Esophagus muscularis mucosa (tissue), 4 donors: ENCODE measurements around the gene PNPLA5. TPM values are rescaled to one million over a fixed set of nuclear protein-coding genes. Genes with fewer than 3 reads are reported as not detected.

Experiments used
- DNase-seq: peaks from one replicate; pipeline ENCODE4 v3.0.0-alpha.2; 2017; ENCODE audit errors: extremely low spot score
- H3K27ac ChIP-seq, 4 donors: fragments of 200-600 bp; sonication (generic); replicated peaks in 1 of 4; 1 replicate in 3 of 4; 2 replicates in 1 of 4; pipeline ENCODE4 v1.5.1; 2016 to 2019; ENCODE audit warnings: mild to moderate bottlenecking in 1 of 4
- H3K27me3 ChIP-seq, 4 donors: fragments of 200-600 bp; sonication (generic); one replicate each; pipeline versions ENCODE4 v1.5.1 to v1.6.0; 2016 to 2019
- H3K36me3 ChIP-seq, 4 donors: fragments of 200-600 bp; sonication (generic); one replicate each; pipeline ENCODE4 v1.5.1; 2016 to 2019
- H3K4me1 ChIP-seq, 4 donors: fragments of 200-600 bp; sonication (generic); one replicate each; pipeline ENCODE4 v1.5.1; 2016 to 2019
- H3K4me3 ChIP-seq, 4 donors: fragments of 200-600 bp; sonication (generic); 1 replicate in 2 of 4; 2 replicates in 2 of 4; pipeline ENCODE4 v1.5.1; 2016 to 2019; ENCODE audit warnings: mild to moderate bottlenecking in 4 of 4, moderate library complexity in 1 of 4
- H3K9me3 ChIP-seq, 4 donors: fragments of 200-600 bp; sonication (generic); 1 replicate in 3 of 4; 2 replicates in 1 of 4; pipeline ENCODE4 v1.5.1; 2016 to 2019
- CTCF ChIP-seq, 3 experiments: fragments of 200-600 bp in 2 of 3; fragments of 450-650 bp in 1 of 3; sonication (generic) in 2 of 3; IDR thresholded peaks; one replicate each; pipeline ENCODE4 v1.5.1; 2017 to 2019; ENCODE audit warnings: antibody characterized with exemption in 3 of 3, mild to moderate bottlenecking in 2 of 3, moderate library complexity in 1 of 3
- EP300 ChIP-seq: sonication (generic); formaldehyde crosslinking; IDR thresholded peaks from one replicate; pipeline ENCODE4 v1.6.1; 2017; ENCODE audit warnings: antibody characterized with exemption
- POLR2A ChIP-seq: fragments of 450-650 bp; IDR thresholded peaks from one replicate; pipeline ENCODE4 v1.6.1; 2017; ENCODE audit warnings: antibody characterized with exemption, moderate library complexity, mild to moderate bottlenecking, low read depth
- POLR2AphosphoS5 ChIP-seq, 2 donors: sonication (generic); formaldehyde crosslinking; IDR thresholded peaks; one replicate each; pipeline ENCODE4 v1.6.1; 2017; ENCODE audit warnings: antibody characterized with exemption in 2 of 2
- WGBS: methylation state at CpG from one replicate; pipeline ENCODE4 v1.1.5; 2018; 5-methylcytosine and 5-hydroxymethylcytosine counted together
- intact Hi-C: fragments of 100-400 bp; cut with DNase I; formaldehyde crosslinking; loops from one replicate; pipeline ENCODE4 v1.15.1; 2023
- total RNA-seq, 4 donors: library from RNA; depleted of rRNA; stranded (reverse); fragments of >200 nt; gene quantifications; one replicate each; pipeline versions ENCODE4 v1.1.0 to v1.2.1, GENCODE V29; 2016

Gene PNPLA5
- total RNA-seq, 4 donors from 2014 or later: not detected

GRCh38 chr22:43835166-43835565, 56.6 kb downstream of the PNPLA5 start:
- TF ChIP-seq CTCF (IDR thresholded peaks at IDR 0.05) (no peak), EP300 (no peak), POLR2A (no peak), POLR2AphosphoS5 (IDR thresholded peaks at IDR 0.05) (no peak)
- intact Hi-C loops: no loop called here
- no peak overlapping the region for H3K4me3 ChIP-seq
- H3K4me1 ChIP-seq: peaks cover 0 to 7% (median under 1%) of the 10 kb centered on the region in 4 donors
- DNase-seq: no peak
- H3K27ac ChIP-seq: no peak overlapping the region
- no peaks in the 10 kb centered on the region for H3K9me3 ChIP-seq
- no peaks in the 10 kb centered on the region for H3K36me3 ChIP-seq
- 71% methylated on average over 2 of the region's 12 CpGs for WGBS
- peaks cover 0 to 50% (median 0%) of the 10 kb centered on the region in 4 donors for H3K27me3 ChIP-seq

- Histone ChIP-seq H3K4me1 (peaks cover 5 to 17% (median 15%) of the 10 kb centered on the region in 4 donors), H3K27me3 (peaks cover 0 to 50% (median 0%) of the 10 kb centered on the region in 4 donors), H3K36me3 (no peaks in the 10 kb centered on the region), H3K9me3 (no peaks in the 10 kb centered on the region), H3K4me3 (no peak overlapping the region), H3K27ac (no peak overlapping the region)
- WGBS: 82% methylated on average over 26 of the region's 36 CpGs
- TF ChIP-seq EP300: no peak
- DNase-seq: no peak
- intact Hi-C loops: no loop called here
Measured at GRCh38 chr22:43833286-43834240, 58.2 kb downstream of the PNPLA5 start.

GRCh38 chr22:43832393-43833265, 59.2 kb downstream of the PNPLA5 start:
- no peak overlapping the region for H3K4me3 ChIP-seq
- peaks cover 0 to 50% (median 0%) of the 10 kb centered on the region in 4 donors for H3K27me3 ChIP-seq
- intact Hi-C loops: no loop called here
- no peaks in the 10 kb centered on the region for H3K36me3 ChIP-seq
- DNase-seq: no peak
- no peak for TF ChIP-seq CTCF (IDR thresholded peaks at IDR 0.05)
- TF ChIP-seq EP300: no peak
- TF ChIP-seq POLR2AphosphoS5 (IDR thresholded peaks at IDR 0.05): no peak
- TF ChIP-seq POLR2A: no peak
- peaks cover 10 to 24% (median 16%) of the 10 kb centered on the region in 4 donors for H3K4me1 ChIP-seq
- 79% methylated on average over 2 of the region's 18 CpGs for WGBS
- no peak overlapping the region for H3K27ac ChIP-seq
- H3K9me3 ChIP-seq: no peaks in the 10 kb centered on the region

GRCh38 chr22:43831561-43832392, 60.0 kb downstream of the PNPLA5 start:
- Histone ChIP-seq H3K9me3 (no peaks in the 10 kb centered on the region), H3K36me3 (no peaks in the 10 kb centered on the region), H3K27ac (no peak overlapping the region), H3K4me3 (no peak overlapping the region), H3K27me3 (peaks cover 0 to 44% (median 0%) of the 10 kb centered on the region in 4 donors), H3K4me1 (peaks cover 17 to 32% (median 20%) of the 10 kb centered on the region in 4 donors)
- intact Hi-C loops: no loop called here
- no peak for DNase-seq
- 98% methylated on average over 25 of the region's 33 CpGs for WGBS
- TF ChIP-seq CTCF (IDR thresholded peaks at IDR 0.05): no peak
- no peak for TF ChIP-seq EP300
- TF ChIP-seq POLR2AphosphoS5 (IDR thresholded peaks at IDR 0.05): no peak
- no peak for TF ChIP-seq POLR2A
